Pancreas (tissue), 10 donors: ENCODE measurements around the gene ITFG1. TPM values are rescaled to one million over a fixed set of nuclear protein-coding genes. Genes with fewer than 3 reads are reported as not detected.

Experiments
- ATAC-seq, 4 donors: fragments of 200-7000 bp; cut with Tn5 transposase; one replicate each; pipeline versions ENCODE4 v1.8.0 to v1.9.1; 2020; ENCODE audit warnings: mild to moderate bottlenecking in 4 of 4, moderate library complexity in 4 of 4
- DNase-seq, 6 donors: peaks; one replicate each; pipeline ENCODE4 v3.0.0-alpha.2; 2020
- FAIRE-seq: peaks from 2 replicates; lab custom pipeline; 2012; peaks lifted over from hg19 to GRCh38; lab: Jason Lieb, UNC
- H3K27ac ChIP-seq, 4 donors: fragments of 200-600 bp; sonication (generic); 1 replicate in 3 of 4; 2 replicates in 1 of 4; pipeline versions ENCODE4 v1.5.0 to v1.8.0; 2020
- H3K27me3 ChIP-seq, 4 donors: fragments of 200-600 bp; one replicate each; pipeline ENCODE4 v1.8.0; 2021
- H3K36me3 ChIP-seq, 3 donors: fragments of 200-600 bp; sonication (generic) in 1 of 3; one replicate each; pipeline versions ENCODE4 v1.5.0 to v1.8.0; 2020 to 2021
- H3K4me1 ChIP-seq, 3 donors: fragments of 200-600 bp; one replicate each; pipeline ENCODE4 v1.8.0; 2021
- H3K4me3 ChIP-seq, 4 donors: fragments of 200-600 bp; sonication (generic) in 2 of 4; one replicate each; pipeline versions ENCODE4 v1.5.0 to v1.8.0; 2020 to 2021
- H3K9me3 ChIP-seq, 4 donors: fragments of 200-600 bp; one replicate each; pipeline ENCODE4 v1.8.0; 2021
- WGBS, 2 donors: extraction: QIAGEN DNeasy Blood & Tissue Kit; methylation state at CpG; one replicate each; pipeline ENCODE4 v1.1.7; 2013; 5-methylcytosine and 5-hydroxymethylcytosine counted together
- intact Hi-C, 3 donors: fragments of 100-400 bp; cut with DNase I; formaldehyde crosslinking; loops; one replicate each; pipeline versions ENCODE4 v1.11.1 to v1.14.2; 2022
- polyA plus RNA-seq, 2 donors: library from polyadenylated mRNA; stranded (reverse); fragments of 200-250 nt; gene quantifications; one replicate each; pipeline ENCODE4 v1.2.3, GENCODE V29; 2013
- total RNA-seq, 6 donors: library from RNA; stranded (reverse); fragmentation: NEBNext Ultra II Directional in 4 of 6; extraction: Animal tissue kit (Norgen Biotek cat#: 25700) in 4 of 6; gene quantifications; one replicate each; pipeline versions ENCODE4 v1.2.1 to v1.2.4, GENCODE V29; 2021 to 2023
- TF ChIP-seq, protein P1 (sequence below), 4 donors: fragments of 200-600 bp; sonication (generic) in 3 of 4; IDR thresholded peaks; one replicate each; pipeline versions ENCODE4 v1.5.0 to v1.8.0; 2021; ENCODE audit warnings: antibody characterized with exemption in 4 of 4
- donor health status: healthy with polysubstance abuse.
- donor health status: DM: no; HTN: no; CAD: no; lungs with moderate emphysema.
- donor health status: DM: no; HTN: no; CAD: no.
- donor health status: control.
- donor health status: control.
- donor health status: Bipolar disorder and iron deficiency.
- donor health status: DM: yes; HTN: yes; CAD: no.
- donor health status: DM: no; HTN: no; CAD: no.
- donor health status: DM: no; HTN: no; CAD: no.
- donor health status: DM: yes; HTN: yes; CAD: no.

The ITFG1 gene
- total and polyA plus RNA-seq, 8 donors = 5.9 to 33.9 (median 21.2) TPM

DNA sequence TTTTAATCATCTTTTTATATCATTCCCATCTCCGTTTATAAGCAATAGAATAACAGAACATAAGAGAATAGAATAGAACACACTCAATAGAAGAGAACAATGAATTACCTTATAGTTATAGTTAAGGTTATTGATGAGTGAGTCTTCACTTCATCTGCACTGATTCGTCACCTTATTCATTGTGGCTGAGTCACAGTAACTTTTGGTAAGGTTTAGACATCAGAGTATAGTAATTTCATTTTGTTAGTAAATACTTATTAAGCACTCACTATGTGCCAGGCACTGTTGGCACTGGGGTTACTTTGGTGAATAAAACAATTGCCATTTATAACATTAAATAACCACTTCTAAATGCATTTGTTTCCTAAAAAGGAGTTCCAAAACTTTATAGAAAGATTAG, 22.8 kb upstream of the ITFG1 start:
- TF ChIP-seq, protein P1, sequence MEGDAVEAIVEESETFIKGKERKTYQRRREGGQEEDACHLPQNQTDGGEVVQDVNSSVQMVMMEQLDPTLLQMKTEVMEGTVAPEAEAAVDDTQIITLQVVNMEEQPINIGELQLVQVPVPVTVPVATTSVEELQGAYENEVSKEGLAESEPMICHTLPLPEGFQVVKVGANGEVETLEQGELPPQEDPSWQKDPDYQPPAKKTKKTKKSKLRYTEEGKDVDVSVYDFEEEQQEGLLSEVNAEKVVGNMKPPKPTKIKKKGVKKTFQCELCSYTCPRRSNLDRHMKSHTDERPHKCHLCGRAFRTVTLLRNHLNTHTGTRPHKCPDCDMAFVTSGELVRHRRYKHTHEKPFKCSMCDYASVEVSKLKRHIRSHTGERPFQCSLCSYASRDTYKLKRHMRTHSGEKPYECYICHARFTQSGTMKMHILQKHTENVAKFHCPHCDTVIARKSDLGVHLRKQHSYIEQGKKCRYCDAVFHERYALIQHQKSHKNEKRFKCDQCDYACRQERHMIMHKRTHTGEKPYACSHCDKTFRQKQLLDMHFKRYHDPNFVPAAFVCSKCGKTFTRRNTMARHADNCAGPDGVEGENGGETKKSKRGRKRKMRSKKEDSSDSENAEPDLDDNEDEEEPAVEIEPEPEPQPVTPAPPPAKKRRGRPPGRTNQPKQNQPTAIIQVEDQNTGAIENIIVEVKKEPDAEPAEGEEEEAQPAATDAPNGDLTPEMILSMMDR (IDR thresholded peaks at IDR 0.05) = no peak
- ATAC-seq = no peak
- intact Hi-C loops = no loop called here
- WGBS, 2 donors = 94 to 95% methylated on average over 2 of the region's 2 CpGs
- Histone ChIP-seq H3K9me3 (no peaks in the 10 kb centered on the region), H3K27ac (no peak overlapping the region), H3K4me3 (no peak overlapping the region), H3K36me3 (no peaks in the 10 kb centered on the region), H3K27me3 (no peaks in the 10 kb centered on the region), H3K4me1 (no peaks in the 10 kb centered on the region)
- no peak for DNase-seq
- no peak for FAIRE-seq

DNA sequence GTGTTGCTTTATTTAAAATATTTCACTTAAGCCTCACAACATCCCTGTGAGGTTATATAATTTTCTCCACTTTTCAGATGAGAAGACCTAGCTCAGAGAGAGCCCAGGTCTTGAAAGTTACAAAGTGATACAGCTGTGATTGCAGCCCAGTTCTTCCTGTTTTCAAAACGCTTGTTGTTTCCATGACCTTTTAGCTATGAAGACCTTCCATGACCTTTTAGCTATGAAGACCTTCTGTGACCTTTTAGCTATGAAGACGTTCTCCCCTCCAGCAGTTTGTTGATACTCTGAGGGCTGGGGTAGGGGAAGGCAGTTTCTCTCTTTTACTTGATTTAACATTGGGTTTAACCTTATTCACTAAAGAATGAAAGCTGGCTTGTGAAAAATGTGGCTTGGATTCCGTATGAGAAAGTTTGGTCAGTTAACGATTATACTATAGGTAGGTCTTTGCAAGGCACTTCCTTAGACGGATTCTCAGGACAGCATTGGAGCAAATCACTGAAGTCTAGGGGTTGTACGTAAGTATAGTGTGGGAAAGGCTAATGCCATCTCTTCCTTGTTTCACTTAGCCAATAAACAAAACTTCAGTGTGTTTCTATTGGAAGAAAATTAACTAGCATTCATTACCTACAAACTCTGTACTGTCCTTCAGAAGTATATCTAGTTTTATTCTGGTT, 21.0 kb upstream of the ITFG1 start:
- FAIRE-seq = no peak
- no peaks in the 10 kb centered on the region for H3K9me3 ChIP-seq
- no peak for DNase-seq
- H3K27me3 ChIP-seq = no peaks in the 10 kb centered on the region
- H3K36me3 ChIP-seq = no peaks in the 10 kb centered on the region
- WGBS, 2 donors = 87 to 90% methylated on average over 6 of the region's 6 CpGs
- no peak for ATAC-seq
- H3K27ac ChIP-seq = no peak overlapping the region
- H3K4me3 ChIP-seq = no peak overlapping the region
- intact Hi-C loops = no loop called here
- TF ChIP-seq, protein P1 (IDR thresholded peaks at IDR 0.05) = no peak
- H3K4me1 ChIP-seq = no peaks in the 10 kb centered on the region

DNA sequence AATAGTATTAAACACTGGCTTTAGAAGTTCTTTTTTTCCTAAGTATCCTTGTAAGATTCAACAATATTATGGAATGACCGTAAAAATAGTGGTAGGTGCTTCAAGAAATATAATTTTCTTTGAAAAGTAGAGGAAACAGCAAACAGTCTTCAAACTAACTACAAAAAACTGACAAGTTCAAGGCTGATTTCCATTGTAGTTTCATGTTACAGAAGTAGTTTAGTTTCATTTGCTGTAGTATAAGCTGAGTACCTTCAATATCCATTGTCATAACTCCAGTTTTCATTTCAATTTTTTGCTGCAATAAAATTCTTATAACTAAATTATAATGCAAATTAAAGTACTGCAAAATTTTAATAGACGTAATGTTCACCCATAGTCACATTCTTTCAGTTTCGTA, 19.5 kb upstream of the ITFG1 start:
- H3K27ac ChIP-seq = no peak overlapping the region
- H3K4me1 ChIP-seq = no peaks in the 10 kb centered on the region
- ATAC-seq (no peak), DNase-seq (no peak), FAIRE-seq (no peak)
- H3K27me3 ChIP-seq = no peaks in the 10 kb centered on the region
- H3K9me3 ChIP-seq = no peaks in the 10 kb centered on the region
- TF ChIP-seq, protein P1 (IDR thresholded peaks at IDR 0.05) = no peak
- no peak overlapping the region for H3K4me3 ChIP-seq
- 96 to 98% methylated on average over 3 of the region's 3 CpGs for WGBS, 2 donors
- H3K36me3 ChIP-seq = no peaks in the 10 kb centered on the region
- intact Hi-C loops = no loop called here

DNA sequence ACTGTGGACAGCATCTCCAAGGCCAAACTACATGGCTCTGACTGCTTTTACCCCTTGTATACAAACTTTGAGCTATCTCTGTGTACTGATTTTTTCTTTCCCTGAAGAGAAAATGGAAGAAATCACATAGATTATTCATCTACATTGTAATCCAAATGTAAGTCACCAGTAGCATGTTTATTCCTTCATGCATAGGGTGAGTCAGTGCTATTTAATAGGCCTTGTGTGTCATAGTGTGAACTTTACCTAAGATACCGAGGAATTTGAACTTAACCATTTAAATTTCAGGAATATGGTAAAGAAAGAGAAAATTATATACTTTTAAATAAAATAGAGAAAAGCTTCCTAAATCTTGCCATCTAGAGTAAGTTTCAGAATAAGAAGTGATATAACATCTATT, 16.8 kb upstream of the ITFG1 start:
- H3K27ac ChIP-seq = no peak overlapping the region
- no peak for DNase-seq
- TF ChIP-seq, protein P1 (IDR thresholded peaks at IDR 0.05) = no peak
- no peak overlapping the region for H3K4me3 ChIP-seq
- no peaks in the 10 kb centered on the region for H3K27me3 ChIP-seq
- H3K4me1 ChIP-seq = no peaks in the 10 kb centered on the region
- no peaks in the 10 kb centered on the region for H3K36me3 ChIP-seq
- no peaks in the 10 kb centered on the region for H3K9me3 ChIP-seq
- intact Hi-C loops = no loop called here
- 76 to 88% methylated on average over 1 of the region's 1 CpG for WGBS, 2 donors
- FAIRE-seq = no peak
- no peak for ATAC-seq

DNA sequence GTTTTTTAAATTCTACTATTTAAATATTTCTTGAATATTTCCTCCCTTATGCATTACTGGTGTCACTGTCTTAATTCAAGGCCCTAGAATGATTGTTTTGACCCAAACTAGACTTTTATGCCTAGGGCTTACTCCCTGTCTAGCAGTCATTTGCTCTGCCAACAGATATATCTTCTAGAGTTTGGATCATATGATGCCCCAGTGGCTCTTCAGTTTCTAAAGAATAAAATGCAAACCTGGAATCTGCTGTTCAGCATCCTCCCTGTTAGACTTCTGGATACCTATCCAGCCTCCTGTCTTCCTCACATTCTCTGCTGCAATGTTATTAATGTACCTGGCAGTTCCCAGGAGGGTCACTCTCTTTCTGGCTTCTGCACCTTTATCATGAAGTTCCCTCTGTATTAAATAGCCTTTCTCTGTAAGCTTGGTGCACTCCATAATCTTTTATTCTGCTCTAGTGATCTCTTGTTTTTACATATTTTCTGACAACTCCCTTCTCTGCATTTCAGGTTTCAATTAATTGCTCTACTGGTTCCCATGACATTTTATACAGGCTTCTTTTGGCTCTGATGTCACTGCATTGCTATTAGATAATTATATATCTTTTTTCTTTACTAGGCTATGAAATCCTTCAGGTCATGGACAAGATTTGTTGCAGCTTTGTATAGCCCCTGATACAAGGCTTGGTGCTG, 15.9 kb upstream of the ITFG1 start:
- Histone ChIP-seq H3K27me3 (no peaks in the 10 kb centered on the region), H3K36me3 (no peaks in the 10 kb centered on the region), H3K4me1 (no peaks in the 10 kb centered on the region), H3K4me3 (no peak overlapping the region), H3K27ac (no peak overlapping the region), H3K9me3 (no peaks in the 10 kb centered on the region)
- FAIRE-seq (no peak), DNase-seq (no peak), ATAC-seq (no peak)
- intact Hi-C loops = no loop called here
- TF ChIP-seq, protein P1 (IDR thresholded peaks at IDR 0.05) = no peak
